NCI-H510A (cell line): Measurements from ENCODE around the gene FAM187B.
"Not testable (repeated sequence)": the region's sequence is repeated elsewhere in the genome, so short reads cannot be mapped to it uniquely, and the experiment has no call there.

Source experiments
- DNase-seq: peaks from one replicate; lab custom pipeline; 2025; lab: John Stamatoyannopoulos, UW

The FAM187B gene

GRCh38 chr19:35236638-35237400 is 8.3 kb upstream of the FAM187B start:
- DNase-seq, result no peak

DNA sequence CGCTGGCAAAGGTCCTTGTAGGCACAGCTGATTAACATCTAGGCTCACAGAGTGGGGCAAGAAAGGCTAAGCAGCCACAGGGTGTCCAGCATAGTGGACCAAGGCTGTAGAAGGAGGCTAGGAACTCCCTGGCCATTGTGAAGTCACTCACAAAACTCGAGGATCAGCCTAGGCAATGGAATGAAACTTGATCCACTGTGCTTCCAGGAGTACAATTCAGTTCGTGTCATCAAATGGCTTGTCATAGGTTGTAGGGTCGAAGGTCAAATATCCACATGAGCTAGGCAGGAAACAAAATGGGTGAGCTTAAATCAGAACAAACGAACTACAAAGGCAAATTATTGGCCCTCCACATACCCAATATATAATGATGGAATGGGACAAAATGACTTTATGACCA is 4.4 kb upstream of the FAM187B start:
- no peak for DNase-seq

GRCh38 chr19:35231956-35232645 is 3.6 kb upstream of the FAM187B start:
- no peak for DNase-seq

- DNase-seq, result no peak
Measured at GRCh38 chr19:35229601-35230000, 1.1 kb upstream of the FAM187B start.

DNA sequence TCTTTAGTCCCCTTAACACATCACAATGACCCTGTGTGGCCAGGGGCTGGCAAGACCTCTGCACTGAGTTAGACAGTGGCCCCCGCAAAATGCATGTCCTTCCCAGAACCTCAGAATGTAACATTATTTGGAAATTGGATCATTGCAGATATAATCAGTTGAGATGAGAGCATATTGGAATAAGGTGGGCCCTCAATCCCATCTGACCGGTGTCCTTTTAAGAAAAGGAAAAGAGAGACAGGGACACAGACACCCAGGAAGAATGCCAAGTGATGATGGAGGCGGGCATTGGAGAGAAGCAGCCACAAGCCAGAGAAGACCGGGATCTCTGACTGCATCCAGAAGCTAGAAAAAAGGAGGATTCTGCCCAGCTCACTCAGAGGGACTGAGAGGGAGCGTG is 1.8 kb downstream of the FAM187B start:
- no peak for DNase-seq

- DNase-seq, result no peak
Measured at GRCh38 chr19:35225951-35226350, 2.6 kb downstream of the FAM187B start.

DNA sequence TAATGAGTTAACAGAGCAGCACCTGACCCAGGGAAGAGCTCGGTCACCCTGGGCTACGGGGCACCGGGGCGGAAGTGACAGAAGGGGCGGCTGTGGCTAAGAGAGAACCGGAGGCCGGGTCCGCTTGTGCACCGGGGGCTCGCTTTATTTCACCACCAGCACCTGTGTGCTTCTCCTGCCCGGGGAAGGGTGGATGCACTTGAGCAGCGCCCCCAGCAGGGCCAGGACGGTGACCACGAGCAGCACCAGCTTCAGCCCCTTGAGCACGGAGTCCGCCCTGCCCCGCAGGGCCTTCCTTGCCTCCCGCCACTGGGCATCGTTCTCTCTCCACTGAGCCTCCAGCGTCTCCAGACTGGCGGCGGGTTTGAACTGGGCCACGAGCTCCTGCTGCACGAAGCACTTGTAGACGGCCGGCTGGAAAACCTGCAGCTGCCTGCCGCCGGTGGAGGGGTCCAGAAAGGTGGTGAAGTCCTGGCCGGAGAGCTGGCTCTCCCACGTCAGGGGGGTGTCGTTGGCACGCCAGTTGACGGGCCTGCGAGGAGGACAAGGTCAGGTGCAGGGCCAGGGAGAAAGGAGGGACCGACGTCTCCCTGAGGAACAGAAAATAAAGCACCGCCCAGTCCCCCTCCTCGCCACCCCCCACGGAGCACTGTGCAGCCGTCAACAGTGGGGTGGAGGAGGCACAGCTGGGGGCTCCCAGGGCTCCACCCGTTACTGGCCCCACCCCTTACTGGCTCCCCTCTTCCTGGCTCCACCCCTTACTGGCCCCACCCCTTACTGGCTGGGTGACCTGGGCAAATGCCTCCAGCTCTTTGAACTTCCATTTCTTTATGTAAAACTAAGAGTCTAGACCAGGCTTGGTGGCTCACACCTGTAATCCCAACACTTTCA is 3.6 kb downstream of the FAM187B start:
- no peak for DNase-seq

- DNase-seq, result no peak
Measured at GRCh38 chr19:35223862-35224505, 4.6 kb downstream of the FAM187B start.

- no peak for DNase-seq
Measured at GRCh38 chr19:35223084-35223790, 5.3 kb downstream of the FAM187B start.

DNA sequence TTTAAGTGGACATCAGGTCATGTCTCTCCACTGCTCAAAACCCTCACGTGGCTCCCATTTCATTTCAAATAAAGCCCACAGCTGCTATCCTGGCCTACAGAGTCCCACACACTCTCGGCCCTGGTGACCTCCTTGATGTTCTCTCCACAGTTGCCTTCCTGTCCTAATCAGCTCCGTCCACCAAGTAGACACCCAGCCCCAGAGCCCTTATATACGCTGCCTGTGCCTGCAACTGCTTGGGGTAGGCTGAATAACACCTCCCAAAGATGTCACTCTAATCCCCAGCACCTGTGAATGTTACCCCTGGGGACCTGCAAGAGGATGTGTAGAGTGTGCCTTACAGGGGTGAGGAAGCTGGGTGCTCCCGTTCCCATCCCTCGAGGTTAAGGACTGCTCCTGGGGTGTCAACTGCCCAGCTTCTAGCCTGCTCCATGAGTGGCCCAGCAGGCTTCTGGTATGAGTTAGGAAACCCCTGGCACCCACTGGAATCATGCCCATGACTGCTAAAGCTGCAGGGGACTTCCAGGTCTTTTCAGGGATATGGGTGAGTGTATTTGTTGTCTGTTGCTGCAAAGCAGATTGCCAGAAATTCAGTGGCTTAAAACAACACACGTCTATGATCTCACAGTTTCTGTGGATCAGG is 6.0 kb downstream of the FAM187B start:
- DNase-seq, result no peak

- DNase-seq, result not testable (repeated sequence)
Measured at GRCh38 chr19:35220973-35221590, 7.5 kb downstream of the FAM187B start.

DNA sequence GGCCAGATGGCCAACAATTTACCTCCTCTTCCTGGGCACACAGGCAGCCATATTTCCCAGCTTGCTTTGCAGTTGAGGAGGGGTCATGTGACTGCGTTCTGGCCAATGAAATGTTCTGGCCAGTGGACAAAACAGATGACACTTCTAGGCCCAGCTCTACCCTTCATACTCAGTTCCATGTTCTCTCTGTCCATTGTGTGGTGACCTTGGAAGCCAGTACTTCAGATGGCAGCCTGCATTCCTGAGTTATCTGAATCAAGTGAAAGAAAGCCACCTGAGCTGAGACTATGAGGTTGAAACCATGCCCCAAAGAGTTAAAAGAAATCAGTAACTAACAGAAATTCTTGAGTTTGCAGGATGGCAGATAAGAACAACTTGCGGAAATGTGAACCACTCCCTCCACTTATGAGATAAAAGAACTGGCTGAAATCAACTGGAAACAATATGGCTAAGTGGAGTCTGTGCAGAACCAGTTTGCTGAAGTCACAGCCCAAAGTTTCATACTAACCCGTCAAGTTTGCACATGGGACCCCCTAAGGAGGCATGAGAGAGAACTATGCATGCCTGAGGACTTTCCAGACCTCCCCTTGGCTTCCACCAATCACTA is 8.1 kb downstream of the FAM187B start:
- DNase-seq, result no peak

- no peak for DNase-seq
Measured at GRCh38 chr19:35219008-35219407, 9.5 kb downstream of the FAM187B start.

DNA sequence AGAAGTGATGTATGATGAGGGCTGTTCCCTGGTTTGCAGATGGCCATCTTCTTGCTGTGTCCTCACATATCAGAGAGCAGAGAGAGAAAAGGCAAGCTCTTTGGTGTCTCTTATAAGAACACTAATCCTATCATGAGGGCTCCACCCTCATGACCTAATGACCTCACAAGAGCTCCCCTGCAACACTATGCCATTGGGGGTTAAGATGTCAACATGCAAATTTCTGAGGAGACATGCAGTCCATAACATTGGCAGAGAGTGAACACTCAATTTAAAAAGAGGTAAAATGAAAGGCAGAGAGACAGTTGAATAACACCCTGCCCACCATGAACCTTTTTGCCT is 10.9 kb downstream of the FAM187B start:
- no peak for DNase-seq

DNA sequence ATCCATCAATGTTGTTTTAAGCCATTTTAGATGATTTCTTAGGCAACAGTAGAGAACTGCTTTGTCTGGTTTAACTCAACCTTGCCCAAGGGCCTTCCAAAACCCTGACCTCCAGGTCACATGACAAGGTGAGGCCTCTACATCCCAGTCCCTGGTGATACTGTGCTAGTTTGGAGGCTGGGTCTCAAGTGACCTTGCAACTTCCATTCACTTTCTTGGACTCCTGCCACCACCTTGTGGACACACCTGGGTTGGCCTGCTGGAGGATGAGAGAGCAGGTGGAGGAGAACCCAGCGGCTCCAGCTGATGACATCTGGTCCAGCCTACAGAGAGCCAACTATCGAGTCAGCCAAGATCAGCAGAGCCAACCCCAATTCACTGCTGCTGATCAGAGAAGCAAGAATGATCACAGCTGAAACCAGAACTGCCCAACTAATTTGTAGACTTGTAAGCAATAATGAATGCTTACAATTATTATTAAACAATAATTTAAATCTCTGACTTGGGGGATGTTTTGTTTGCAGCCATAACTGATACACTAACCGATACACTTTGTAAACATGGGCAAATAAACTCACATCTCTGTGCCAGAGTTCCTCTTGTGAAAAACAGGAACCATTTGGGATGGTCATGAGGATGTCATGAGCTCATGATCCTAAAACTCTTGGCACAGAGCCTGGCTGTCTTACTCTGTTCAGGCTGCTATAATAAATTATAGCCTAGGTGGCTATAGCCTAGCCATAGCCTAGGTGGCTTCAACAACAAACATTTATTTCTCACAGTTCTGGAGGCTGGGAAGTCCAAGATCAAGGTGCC is 11.5 kb downstream of the FAM187B start:
- no peak for DNase-seq

DNA sequence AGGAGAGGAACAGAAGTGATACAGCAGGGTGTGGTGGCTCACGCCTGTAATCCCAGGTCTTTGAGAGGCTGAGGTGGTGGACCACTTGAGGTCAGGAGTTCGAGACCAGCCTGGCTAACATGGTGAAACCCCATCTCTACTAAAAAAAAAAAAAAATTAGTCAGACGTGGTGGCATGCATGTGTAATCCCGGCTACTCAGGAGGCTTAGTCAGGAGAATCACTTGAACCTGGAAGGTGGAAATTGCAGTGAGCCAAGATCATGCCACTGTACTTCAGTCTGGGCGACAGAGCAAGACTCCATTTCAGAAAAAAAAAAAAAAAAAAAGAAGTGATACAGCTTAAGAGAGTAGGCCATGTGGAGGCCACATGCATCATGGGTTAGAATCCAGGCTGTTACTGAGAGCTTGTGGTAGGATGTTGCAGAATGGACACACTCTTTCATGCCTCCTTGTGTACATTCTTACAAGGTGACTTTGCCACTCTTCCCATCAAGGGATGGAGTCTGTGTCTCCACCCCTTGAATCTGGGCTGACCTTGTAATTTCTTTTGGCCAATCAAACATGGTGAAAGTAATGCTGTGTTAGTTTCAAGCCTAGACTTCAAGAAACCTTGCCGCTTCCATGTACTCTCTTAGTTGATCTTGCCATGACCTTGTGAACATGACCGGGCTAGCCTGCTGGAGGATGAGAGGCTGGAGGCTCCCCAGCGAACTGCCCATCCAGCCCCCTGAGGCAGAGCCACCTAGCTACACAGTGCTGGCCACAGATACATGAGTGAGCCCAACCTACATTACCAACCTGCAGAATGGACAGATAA is 12.3 kb downstream of the FAM187B start:
- DNase-seq, result no peak

GRCh38 chr19:35214766-35215422 is 13.6 kb downstream of the FAM187B start:
- no peak for DNase-seq
